NCI-H1417 treated with DMSO at 0.1 percent for 48 hours (cell line): ENCODE data around the gene CTNNBIP1.

Experiments
- DNase-seq: peaks from one replicate; lab custom pipeline; 2025; lab: John Stamatoyannopoulos, UW

CTNNBIP1 gene

DNA sequence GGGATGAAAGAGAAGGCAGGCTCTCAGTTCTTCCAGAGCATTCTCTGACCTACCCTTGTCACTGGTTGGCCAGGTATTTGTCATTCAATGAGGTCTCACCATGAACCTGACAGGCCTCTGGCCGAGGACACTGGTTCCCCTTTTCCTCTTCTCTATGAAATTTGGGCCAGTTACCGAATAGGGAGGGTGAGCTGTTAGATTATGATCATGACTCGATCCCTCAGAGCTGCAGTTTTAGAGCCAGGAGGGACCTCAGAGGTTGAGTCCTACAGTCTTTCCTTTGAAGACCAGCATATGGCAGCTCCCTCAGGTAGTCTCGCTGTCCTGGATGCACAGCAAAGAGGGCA is 56.8 kb downstream of the CTNNBIP1 start:
- DNase-seq, result no peak

- DNase-seq, result no peak
Measured at GRCh38 chr1:9852410-9853248, 57.4 kb downstream of the CTNNBIP1 start.

DNA sequence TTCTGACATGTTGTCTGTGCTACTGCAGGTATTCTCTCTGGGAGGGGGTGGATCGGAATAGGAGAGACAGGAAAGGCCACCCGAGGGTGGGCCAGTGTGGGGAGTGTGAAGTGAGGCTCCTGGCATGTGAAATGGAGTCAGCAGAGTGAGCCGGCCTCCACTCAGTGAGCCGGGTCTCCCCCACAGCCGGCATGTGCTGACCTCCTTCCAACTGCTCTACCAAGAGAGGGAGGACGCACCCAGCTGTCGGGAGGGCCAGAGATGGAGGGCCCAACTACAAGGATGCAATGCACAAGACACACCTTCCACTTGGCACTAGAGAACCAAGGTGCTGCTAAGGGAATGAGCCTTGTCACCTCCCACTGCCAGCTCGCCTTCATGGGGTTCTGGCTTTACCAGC is 58.1 kb downstream of the CTNNBIP1 start:
- no peak for DNase-seq

DNA sequence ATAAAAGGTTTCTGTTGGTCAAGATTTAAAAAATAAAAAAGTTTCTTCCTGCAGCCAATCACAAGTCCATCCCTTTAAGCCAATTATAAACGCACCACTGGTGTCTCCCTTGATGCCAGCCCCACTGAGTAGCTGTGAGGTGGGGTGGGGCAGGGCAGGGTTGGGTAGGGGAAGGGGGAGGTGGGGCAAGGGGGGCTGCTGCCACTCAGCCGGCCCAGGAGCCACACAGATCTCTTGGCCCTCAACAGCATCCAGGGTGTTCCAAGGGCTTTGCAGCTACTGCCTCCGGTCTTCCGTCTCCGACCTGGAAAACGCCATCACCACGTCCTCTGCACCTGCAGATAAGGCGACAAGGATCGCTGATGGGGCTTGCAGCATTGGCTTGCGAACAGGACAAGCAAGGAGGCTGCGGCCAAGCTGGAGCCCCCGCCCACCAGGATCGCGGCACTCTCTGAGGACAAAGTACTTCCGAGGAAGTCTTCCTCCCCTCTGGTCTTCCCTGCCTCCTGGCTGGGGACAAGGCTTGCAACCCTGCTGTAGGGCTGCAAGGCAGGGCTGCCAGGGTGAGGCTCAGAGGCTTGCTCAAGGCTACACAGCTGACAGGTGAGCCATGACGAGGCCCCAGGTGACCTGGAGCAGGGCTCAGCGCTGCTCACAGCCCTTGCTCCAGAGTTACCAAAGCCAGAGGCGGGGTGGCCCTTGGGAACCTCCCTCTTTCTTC is 59.5 kb downstream of the CTNNBIP1 start:
- no peak for DNase-seq

- no peak for DNase-seq
Measured at GRCh38 chr1:9849691-9850441, 60.2 kb downstream of the CTNNBIP1 start.

DNA sequence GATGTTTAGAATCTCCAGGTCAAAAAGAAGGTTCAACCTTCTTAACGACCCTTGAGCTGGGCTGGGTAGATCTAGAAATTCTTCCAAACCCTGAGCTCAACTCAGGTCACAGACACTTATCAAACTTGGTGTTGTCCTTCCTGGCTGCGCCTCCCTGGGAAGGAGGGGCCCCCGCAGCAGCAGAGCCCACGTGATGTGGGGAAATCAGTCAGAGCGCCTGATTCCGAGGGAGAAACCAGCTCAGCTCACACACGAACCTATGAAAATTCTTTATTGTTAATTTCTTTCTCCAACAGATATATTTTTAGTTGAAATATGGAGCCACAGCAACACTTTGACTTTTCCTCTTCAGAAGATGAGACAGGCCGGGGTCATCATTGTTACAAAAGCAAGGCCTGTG is 62.0 kb downstream of the CTNNBIP1 start:
- DNase-seq, result no peak

DNA sequence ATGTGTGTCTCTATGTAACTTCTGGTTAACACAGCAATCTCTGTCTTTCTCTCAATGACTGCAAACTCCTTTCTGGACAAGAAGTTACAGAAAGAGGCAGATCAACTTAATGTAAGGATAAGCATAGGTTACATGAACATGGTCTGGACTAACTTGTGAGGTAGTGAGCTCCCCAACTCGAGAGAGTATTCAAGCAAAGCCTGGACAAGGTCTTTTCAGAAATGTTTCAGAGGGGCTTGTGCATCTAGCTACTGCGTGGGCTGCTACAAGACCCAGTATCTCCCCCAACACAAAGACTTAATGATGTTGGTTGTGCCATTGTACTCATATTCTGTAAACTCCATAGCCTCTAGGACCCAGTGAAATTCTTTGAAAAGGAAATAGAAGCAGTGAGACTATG is 62.8 kb downstream of the CTNNBIP1 start:
- DNase-seq, result no peak

- DNase-seq, result no peak
Measured at GRCh38 chr1:9846611-9847171, 63.4 kb downstream of the CTNNBIP1 start.

GRCh38 chr1:9845914-9846313 is 64.2 kb downstream of the CTNNBIP1 start:
- no peak for DNase-seq

DNA sequence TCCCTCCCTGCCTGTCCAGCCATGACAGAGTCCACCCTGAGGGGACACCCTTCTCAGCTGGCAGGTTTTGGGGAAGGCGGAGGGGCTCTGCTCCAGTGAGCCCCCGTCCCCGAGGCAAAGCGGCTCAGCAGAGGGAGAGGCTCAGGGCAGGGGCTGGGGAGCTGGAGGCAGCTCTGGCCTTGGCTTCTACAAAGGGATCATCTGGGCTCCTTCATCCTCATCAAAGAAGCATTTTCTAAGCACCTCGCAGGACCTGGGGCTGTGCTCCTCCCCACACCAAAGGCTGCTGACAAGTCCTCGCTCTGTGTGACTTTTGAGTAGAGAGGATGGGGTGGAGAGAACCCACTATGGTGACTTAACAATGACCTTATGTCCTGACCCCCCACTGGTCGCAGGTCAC is 65.3 kb downstream of the CTNNBIP1 start:
- no peak for DNase-seq

GRCh38 chr1:9844106-9844505 is 66.0 kb downstream of the CTNNBIP1 start:
- DNase-seq, result no peak

DNA sequence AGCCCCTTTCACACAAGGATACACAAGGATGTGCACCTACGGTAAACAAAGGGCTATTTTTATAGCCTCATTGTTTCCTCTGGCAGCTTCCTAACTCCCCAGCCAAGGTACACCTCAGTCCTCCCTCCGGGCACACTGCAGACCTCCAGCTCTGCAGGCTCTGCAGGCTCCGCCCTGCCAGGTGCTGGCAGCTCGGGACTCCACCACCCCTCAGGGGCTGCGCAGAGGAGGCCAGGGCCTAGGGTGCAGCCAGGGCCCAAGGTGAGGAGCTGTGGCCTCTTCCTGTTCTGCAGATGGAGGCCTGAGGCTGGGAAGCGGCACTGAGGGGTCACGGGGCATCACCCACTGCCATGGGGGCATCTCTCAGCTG is 66.5 kb downstream of the CTNNBIP1 start:
- DNase-seq, result no peak

GRCh38 chr1:9842781-9843575 is 67.1 kb downstream of the CTNNBIP1 start:
- DNase-seq, result no peak

GRCh38 chr1:9842073-9842711 is 67.9 kb downstream of the CTNNBIP1 start:
- DNase-seq, result no peak

DNA sequence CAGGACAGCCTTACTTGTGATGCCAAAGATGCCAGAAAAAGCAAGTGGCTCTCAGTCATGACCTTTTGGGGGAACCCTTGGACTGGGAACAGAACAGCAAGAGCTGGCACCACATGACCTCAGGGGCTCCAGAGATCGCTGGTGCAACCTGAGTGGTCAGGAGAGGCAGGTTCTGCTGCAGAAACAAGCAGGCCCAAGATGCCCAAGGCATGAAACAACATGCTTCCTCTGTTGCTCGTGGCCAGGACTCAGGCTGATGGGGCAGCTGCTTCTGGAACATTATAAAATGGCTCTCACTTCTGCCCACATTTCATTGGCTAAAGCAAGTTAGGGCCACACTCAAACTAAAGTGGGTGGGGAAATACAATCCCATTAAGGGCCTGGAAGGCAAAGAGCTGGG is 68.6 kb downstream of the CTNNBIP1 start:
- DNase-seq, result no peak

- DNase-seq, result no peak
Measured at GRCh38 chr1:9840176-9840575, 69.9 kb downstream of the CTNNBIP1 start.

DNA sequence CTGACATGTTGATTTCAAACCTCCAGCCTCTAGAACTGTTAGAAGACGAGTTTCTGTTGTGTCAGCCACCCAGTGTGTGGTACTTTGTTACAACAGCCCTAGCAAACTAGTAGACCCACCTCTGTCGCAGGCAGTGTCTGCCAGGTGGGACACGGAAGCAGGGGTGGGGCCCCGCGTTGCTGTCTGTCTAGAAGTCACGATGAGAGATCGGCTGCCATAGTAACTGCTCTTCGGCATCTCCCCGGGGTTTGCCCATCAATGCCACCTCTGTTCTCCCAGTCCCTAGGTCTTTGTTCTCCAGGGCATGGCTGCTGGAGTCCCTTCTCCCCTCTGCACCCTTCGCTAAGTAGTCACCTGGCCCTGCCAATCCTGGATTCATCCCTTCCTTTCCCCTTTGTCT is 71.1 kb downstream of the CTNNBIP1 start:
- no peak for DNase-seq

DNA sequence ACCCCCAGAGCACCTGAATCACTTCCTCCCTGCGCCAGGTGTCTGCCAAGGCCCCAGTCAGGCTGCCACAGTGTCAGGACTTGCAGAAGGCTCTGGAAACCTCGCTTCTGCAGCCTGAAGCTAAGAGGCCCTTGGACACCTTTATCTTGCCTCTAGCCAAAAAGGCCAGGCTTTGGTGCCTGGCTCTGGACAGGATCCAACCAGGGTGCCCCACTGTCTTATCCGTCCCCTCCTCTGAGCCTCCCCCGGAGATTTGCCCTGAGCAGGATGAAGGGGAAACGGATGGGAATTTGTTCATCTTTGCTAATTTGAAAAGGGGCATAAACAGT is 73.5 kb downstream of the CTNNBIP1 start:
- no peak for DNase-seq

GRCh38 chr1:9835758-9836631 is 74.1 kb downstream of the CTNNBIP1 start:
- no peak for DNase-seq

- no peak for DNase-seq
Measured at GRCh38 chr1:9835404-9835757, 74.7 kb downstream of the CTNNBIP1 start.

GRCh38 chr1:9833632-9834031 is 76.4 kb downstream of the CTNNBIP1 start:
- no peak for DNase-seq
